ENCODE results near the gene PRSS33.
A peak's percentile ranks its signal among the peaks of the same experiment; 100 is the strongest.

The PRSS33 gene

DNA sequence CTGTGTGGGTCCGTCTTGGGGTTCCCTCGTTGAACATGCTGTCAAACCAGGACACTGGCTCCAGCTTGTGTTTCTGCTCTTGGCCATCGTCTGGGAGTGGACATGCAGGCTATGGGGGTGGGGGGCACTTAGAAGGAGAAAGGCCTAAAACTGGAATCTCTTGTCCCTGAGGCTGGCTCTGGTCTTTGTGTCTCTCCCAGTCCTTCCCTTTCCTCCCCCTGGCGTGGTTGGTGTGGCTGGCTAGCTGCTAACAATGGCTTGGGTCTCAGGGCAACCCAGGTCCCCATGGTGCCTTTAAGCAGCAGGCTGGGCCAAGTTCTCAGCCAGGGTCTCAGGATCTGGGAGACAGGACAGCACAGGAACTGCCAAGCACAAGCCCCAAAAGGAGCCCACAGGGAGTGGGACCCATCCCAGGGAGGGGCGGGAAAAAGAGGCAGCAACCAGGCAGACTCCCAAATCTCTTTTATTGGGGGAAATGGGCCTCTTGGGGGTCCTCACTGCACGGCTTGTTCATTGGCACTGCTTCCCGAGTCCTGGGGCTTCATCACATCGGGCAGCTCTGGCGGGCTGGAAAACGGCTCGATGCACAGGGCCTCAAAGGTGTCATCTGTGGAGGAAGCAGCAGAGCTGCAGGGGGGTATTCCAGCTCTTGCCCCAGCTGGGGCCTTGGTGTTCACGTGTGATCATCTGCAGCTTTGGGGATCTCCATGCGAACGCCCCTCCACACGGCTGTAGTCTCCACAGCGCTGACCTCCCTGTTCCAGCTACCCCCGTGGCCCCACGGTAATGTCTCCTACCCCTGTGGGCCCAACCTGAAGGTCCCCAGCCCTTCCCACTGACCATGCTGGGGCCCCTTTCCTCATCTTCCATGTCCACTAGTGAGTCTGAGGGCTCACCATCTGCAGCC lies 15.6 kb downstream of the PRSS33 start:
- DNase-seq (ENCODE audit: insufficient read length, low spot score) (no peak), FAIRE-seq (no peak)
- TF ChIP-seq POLR2A (IDR thresholded peaks at IDR 0.05; ENCODE audit: low read depth, low read length) (peak; percentile 65), PAX5 (IDR thresholded peaks at IDR 0.05; ENCODE audit: insufficient read depth, low read length, severe bottlenecking) (no peak), POU2F2 (IDR thresholded peaks at IDR 0.05; ENCODE audit: low read depth, low read length) (peak; percentile 37), SPI1 (IDR thresholded peaks at IDR 0.05; ENCODE audit: low read depth, low read length) (no peak), POLR2AphosphoS5 (IDR thresholded peaks at IDR 0.05; ENCODE audit: low read depth, low read length) (peak; percentile 71)

DNA sequence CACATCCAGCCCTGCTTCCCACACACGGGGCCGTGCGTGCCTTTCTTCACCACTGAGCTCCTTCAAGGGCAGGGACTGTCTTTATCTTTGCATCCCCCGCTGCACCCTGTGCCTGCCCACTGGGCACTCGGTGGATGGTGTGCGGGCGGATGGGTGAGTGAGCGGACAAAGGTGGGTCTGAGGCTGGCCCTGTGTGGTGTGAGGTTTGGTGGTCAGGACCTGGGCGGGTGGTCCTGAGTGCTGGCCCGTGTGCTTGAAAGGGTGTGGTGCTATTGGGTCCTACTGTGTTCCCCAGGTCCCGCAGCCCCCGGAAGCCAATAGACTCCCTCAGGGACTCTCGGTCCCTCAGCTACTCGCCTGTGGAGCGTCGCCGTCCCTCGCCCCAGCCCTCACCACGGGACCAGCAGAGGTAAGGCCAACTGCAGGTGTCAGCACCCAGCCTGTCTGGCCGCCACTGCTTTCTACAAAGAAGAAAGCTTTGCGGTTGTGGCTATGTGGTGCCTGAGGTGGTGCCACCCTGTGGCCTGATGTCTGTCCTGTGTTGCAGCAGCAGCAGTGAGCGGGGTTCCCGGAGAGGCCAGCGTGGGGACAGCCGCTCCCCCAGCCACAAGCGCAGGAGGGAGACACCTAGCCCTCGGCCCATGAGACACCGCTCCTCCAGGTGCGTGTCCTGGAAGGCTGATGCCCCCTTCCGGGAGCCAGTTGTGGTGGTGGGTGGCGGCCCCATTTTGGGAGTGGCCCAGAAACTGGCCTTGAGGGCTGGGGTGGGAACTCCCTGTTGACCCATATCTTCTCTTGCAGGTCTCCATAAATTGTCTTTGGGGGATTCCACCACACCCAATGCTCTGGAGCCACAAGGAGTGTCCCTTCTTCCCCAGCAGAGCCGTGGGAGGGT lies 17.1 kb downstream of the PRSS33 start:
- TF ChIP-seq POU2F2 (IDR thresholded peaks at IDR 0.05; ENCODE audit: low read depth, low read length) (no peak), POLR2AphosphoS5 (IDR thresholded peaks at IDR 0.05; ENCODE audit: low read depth, low read length) (peak; percentile 78)
- no peak for DNase-seq (ENCODE audit: insufficient read length, low spot score)
- no peak for FAIRE-seq

DNA sequence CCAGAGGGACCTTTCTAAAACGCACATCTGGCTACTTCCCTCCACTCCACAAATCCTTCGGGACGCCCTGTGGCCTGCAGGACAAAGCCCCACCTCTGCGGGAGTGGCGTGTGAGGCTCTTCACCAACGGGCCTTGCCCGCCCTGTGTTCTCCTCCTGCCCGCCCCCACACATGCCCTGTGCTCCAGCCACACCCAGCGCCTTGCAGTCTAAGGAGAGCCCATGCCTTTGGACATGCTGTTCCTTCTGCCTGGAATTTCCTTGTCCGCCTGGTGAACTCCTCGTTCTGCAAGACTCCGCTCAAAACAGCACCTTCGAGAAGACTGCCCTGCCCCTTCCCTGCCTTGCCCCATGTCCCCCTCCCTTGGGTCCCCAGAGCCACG lies 17.7 kb downstream of the PRSS33 start:
- DNase-seq (ENCODE audit: insufficient read length, low spot score) (no peak), FAIRE-seq (no peak)
- no peak for TF ChIP-seq POU2F2 (IDR thresholded peaks at IDR 0.05; ENCODE audit: low read depth, low read length)
- no peak for TF ChIP-seq SPI1 (IDR thresholded peaks at IDR 0.05; ENCODE audit: low read depth, low read length)
- TF ChIP-seq PAX5 (IDR thresholded peaks at IDR 0.05; ENCODE audit: insufficient read depth, low read length, severe bottlenecking), result no peak
- TF ChIP-seq TAF1 (IDR thresholded peaks at IDR 0.05; ENCODE audit: low read depth, low read length), result no peak
- TF ChIP-seq POLR2A (IDR thresholded peaks at IDR 0.05; ENCODE audit: low read depth, low read length), result no peak
- no peak for TF ChIP-seq POLR2AphosphoS5 (IDR thresholded peaks at IDR 0.05; ENCODE audit: low read depth, low read length)

DNA sequence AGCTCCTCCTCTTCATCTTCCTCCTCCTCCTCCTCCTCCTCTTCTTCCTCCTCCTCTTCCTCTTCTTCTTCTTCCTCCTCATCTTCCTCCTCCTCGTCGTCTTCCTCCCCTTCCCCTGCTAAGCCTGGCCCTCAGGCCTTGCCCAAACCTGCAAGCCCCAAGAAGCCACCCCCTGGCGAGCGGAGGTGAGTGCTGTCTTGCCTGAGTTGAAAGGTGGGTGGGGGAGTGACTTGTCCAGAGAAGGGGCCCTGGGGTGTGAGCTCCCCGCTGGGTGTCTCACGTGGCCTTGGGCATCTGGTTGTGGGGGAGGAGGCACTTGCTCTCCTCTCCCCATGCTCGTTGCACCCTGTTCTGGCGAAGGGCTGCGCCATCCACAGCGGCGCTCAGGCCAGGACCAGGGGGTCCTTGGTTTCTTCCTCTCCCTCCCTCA lies 18.2 kb downstream of the PRSS33 start:
- FAIRE-seq (no peak), DNase-seq (ENCODE audit: insufficient read length, low spot score) (no peak)
- no peak for TF ChIP-seq PAX5 (IDR thresholded peaks at IDR 0.05; ENCODE audit: insufficient read depth, low read length, severe bottlenecking)
- no peak for TF ChIP-seq TAF1 (IDR thresholded peaks at IDR 0.05; ENCODE audit: low read depth, low read length)
- TF ChIP-seq POU2F2 (IDR thresholded peaks at IDR 0.05; ENCODE audit: low read depth, low read length), result no peak
- no peak; the same call in 1 of the 2 replicates for TF ChIP-seq POLR2AphosphoS5 (IDR thresholded peaks at IDR 0.05; ENCODE audit: low read depth, low read length)
- TF ChIP-seq SPI1 (IDR thresholded peaks at IDR 0.05; ENCODE audit: low read depth, low read length), result no peak

DNA sequence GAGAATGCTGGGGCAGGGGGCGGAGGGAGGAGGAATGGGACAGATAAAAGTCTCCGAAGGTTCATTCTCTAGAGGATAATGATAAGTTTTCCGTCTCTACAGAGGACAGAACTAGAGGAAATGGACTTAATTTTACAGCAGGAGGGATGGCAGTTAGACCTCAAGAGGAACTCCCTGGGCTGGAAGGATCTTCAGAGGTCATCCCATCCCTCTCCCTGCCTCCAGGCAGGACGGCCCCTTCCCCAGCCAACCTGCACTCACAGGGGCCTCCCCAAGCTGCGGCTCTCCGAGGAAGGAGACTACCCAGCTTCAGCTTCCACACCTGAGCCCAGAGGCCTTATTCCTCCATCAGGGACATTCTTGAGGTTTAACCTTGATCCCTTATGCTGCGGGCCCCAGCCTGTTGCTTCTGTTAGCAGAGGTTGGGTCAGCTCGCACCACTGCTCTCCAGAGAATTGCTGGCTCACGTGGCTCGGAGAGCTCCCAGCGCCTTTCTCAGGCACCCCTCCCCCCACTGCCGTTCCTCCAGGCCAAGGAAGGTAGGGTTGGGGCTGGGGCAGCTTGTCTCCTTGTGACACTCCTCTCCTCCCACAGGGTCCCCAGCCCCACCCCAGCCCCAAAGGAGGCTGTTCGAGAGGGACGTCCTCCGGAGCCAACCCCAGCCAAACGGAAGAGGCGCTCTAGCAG lies 18.8 kb downstream of the PRSS33 start:
- FAIRE-seq (no peak), DNase-seq (ENCODE audit: insufficient read length, low spot score) (no peak)
- TF ChIP-seq POLR2AphosphoS5 (IDR thresholded peaks at IDR 0.05; ENCODE audit: low read depth, low read length) (peak; percentile 50), SPI1 (IDR thresholded peaks at IDR 0.05; ENCODE audit: low read depth, low read length) (no peak), PAX5 (IDR thresholded peaks at IDR 0.05; ENCODE audit: insufficient read depth, low read length, severe bottlenecking) (no peak), TAF1 (IDR thresholded peaks at IDR 0.05; ENCODE audit: low read depth, low read length) (no peak), POLR2A (IDR thresholded peaks at IDR 0.05; ENCODE audit: low read depth, low read length) (peak; percentile 19; the same call in 1 of the 2 replicates), POU2F2 (IDR thresholded peaks at IDR 0.05; ENCODE audit: low read depth, low read length) (no peak)

DNA sequence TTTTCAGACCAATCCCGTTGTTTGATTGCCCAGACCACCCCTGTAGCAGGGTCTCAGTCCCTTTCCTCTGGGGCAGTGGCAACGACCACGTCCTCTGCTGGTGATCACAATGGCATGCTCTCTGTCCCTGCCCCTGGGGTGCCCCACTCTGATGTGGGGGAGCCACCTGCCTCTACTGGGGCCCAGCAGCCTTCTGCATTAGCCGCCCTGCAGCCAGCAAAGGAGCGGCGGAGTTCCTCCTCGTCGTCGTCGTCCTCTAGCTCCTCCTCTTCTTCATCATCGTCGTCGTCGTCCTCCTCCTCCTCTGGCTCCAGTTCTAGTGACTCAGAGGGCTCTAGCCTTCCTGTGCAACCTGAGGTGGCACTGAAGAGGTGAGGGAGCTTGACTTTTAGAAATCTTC lies 19.5 kb downstream of the PRSS33 start:
- no peak for DNase-seq (ENCODE audit: insufficient read length, low spot score)
- FAIRE-seq, result no peak
- TF ChIP-seq TAF1 (IDR thresholded peaks at IDR 0.05; ENCODE audit: low read depth, low read length), result no peak
- TF ChIP-seq SPI1 (IDR thresholded peaks at IDR 0.05; ENCODE audit: low read depth, low read length), result no peak
- peak; percentile 44 for TF ChIP-seq POLR2AphosphoS5 (IDR thresholded peaks at IDR 0.05; ENCODE audit: low read depth, low read length)

DNA sequence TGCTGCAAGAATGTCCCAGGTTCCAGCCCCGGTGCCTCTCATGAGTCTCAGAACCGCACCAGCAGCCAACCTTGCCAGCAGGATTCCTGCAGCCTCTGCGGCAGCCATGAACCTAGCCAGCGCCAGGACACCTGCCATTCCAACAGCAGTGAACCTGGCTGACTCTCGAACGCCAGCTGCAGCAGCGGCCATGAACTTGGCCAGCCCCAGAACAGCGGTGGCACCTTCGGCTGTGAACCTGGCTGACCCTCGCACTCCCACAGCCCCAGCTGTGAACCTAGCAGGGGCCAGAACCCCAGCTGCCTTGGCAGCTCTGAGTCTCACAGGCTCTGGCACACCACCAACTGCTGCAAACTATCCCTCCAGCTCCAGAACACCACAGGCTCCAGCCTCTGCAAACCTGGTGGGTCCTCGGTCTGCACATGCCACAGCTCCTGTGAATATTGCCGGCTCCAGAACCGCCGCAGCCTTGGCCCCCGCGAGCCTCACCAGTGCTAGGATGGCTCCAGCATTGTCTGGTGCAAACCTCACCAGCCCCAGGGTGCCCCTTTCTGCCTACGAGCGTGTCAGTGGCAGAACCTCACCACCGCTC lies 20.1 kb downstream of the PRSS33 start:
- TF ChIP-seq POLR2A (IDR thresholded peaks at IDR 0.05; ENCODE audit: low read depth, low read length), result 0 out of 2 replicates have a peak, but pooled peaks have one; percentile 17
- no peak for TF ChIP-seq TAF1 (IDR thresholded peaks at IDR 0.05; ENCODE audit: low read depth, low read length)
- no peak for TF ChIP-seq POU2F2 (IDR thresholded peaks at IDR 0.05; ENCODE audit: low read depth, low read length)
- no peak for TF ChIP-seq POLR2AphosphoS5 (IDR thresholded peaks at IDR 0.05; ENCODE audit: low read depth, low read length)
- FAIRE-seq (no peak), DNase-seq (ENCODE audit: insufficient read length, low spot score) (no peak)

DNA sequence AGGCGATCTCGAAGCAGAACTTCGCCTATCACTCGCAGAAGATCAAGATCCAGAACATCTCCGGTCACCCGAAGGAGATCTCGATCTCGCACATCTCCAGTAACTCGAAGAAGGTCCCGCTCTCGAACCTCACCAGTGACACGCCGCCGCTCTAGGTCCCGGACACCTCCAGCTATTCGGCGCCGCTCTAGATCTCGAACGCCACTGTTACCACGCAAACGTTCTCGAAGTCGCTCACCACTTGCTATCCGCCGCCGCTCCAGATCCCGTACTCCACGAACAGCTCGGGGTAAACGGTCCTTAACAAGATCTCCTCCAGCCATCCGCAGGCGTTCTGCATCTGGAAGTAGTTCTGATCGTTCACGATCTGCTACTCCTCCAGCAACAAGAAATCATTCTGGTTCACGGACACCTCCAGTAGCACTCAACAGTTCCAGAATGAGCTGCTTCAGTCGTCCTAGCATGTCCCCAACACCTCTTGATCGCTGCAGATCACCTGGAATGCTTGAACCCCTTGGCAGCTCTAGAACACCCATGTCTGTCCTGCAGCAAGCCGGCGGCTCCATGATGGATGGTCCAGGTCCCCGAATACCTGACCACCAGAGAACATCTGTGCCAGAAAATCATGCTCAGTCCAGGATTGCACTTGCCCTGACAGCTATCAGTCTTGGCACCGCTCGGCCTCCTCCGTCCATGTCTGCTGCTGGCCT lies 20.8 kb downstream of the PRSS33 start:
- no peak for DNase-seq (ENCODE audit: insufficient read length, low spot score)
- FAIRE-seq, result no peak
- TF ChIP-seq POLR2A (IDR thresholded peaks at IDR 0.05; ENCODE audit: low read depth, low read length) (peak; percentile 41; the same call in 1 of the 2 replicates), POLR2AphosphoS5 (IDR thresholded peaks at IDR 0.05; ENCODE audit: low read depth, low read length) (peak; percentile 60), POU2F2 (IDR thresholded peaks at IDR 0.05; ENCODE audit: low read depth, low read length) (no peak)

All from GM12891 (cell line).